GM21528 (cell line): Measurements from ENCODE around the gene PSMD5.

Source experiments
- ATAC-seq: cut with Tn5 transposase; IDR thresholded peaks from one replicate; pipeline ENCODE4 v1.9.1; 2021; ENCODE audit warnings: mild to moderate bottlenecking, moderate library complexity; ENCODE audit not compliant: unreplicated experiment, low FRiP score

PSMD5 gene

GRCh38 chr9:120875643-120875953 lies 32.9 kb upstream of the PSMD5 start:
- no peak for ATAC-seq

GRCh38 chr9:120875195-120875565 lies 32.5 kb upstream of the PSMD5 start:
- ATAC-seq = no peak

- ATAC-seq = no peak
Observed at GRCh38 chr9:120874226-120875194, 31.8 kb upstream of the PSMD5 start.

GRCh38 chr9:120873512-120873911 lies 30.8 kb upstream of the PSMD5 start:
- ATAC-seq = no peak

GRCh38 chr9:120872791-120873502 lies 30.2 kb upstream of the PSMD5 start:
- ATAC-seq = no peak

- ATAC-seq = no peak
Observed at GRCh38 chr9:120870206-120870605, 27.5 kb upstream of the PSMD5 start.

- ATAC-seq = no peak
Observed at GRCh38 chr9:120869726-120870125, 27.0 kb upstream of the PSMD5 start.

- no peak for ATAC-seq
Observed at GRCh38 chr9:120869360-120869687, 26.6 kb upstream of the PSMD5 start.

- ATAC-seq = peak; percentile 83
Observed at GRCh38 chr9:120868676-120869359, 26.1 kb upstream of the PSMD5 start.

- no peak for ATAC-seq
Observed at GRCh38 chr9:120868339-120868675, 25.6 kb upstream of the PSMD5 start.

- no peak for ATAC-seq
Observed at GRCh38 chr9:120867676-120868338, 25.1 kb upstream of the PSMD5 start.

- ATAC-seq = no peak
Observed at GRCh38 chr9:120866651-120867050, 23.9 kb upstream of the PSMD5 start.

- ATAC-seq = no peak
Observed at GRCh38 chr9:120865809-120866208, 23.1 kb upstream of the PSMD5 start.

- ATAC-seq = no peak
Observed at GRCh38 chr9:120865176-120865575, 22.5 kb upstream of the PSMD5 start.

- ATAC-seq = no peak
Observed at GRCh38 chr9:120864719-120865118, 22.0 kb upstream of the PSMD5 start.

- ATAC-seq = no peak
Observed at GRCh38 chr9:120863833-120864232, 21.1 kb upstream of the PSMD5 start.

GRCh38 chr9:120862452-120862851 lies 19.7 kb upstream of the PSMD5 start:
- no peak for ATAC-seq

- no peak for ATAC-seq
Observed at GRCh38 chr9:120861935-120862334, 19.2 kb upstream of the PSMD5 start.

GRCh38 chr9:120860083-120860482 lies 17.4 kb upstream of the PSMD5 start:
- ATAC-seq = no peak

GRCh38 chr9:120859361-120859760 lies 16.6 kb upstream of the PSMD5 start:
- no peak for ATAC-seq

GRCh38 chr9:120857902-120858301 lies 15.2 kb upstream of the PSMD5 start:
- no peak for ATAC-seq
